GM12878 (cell line): ENCODE results near the gene HBQ1. TPM values are rescaled to one million over a fixed set of nuclear protein-coding genes. Genes with fewer than 3 reads are reported as not detected.

Experiments used
- ATAC-seq: fragments of 200-7000 bp; cut with Tn5 transposase; 3 replicates; pipeline ENCODE4 v1.9.1; 2020; ENCODE audit warnings: mild to moderate bottlenecking, moderate library complexity
- BruUV-seq: library from RNA; stranded (reverse); fragments of 400-500 nt; replicated peaks from 2 replicates; lab custom pipeline; 2021; lab: Mats Ljungman, UMichigan
- CTCF ChIA-PET: fragments of 300-600 bp; sonication (Branson Sonifier 250); formaldehyde crosslinking; extraction: SDS; loops from one replicate; lab custom pipeline; 2021; ENCODE audit warnings: inconsistent platforms; lab: Yijun Ruan, JAX
- POLR2A ChIA-PET: fragments of 350-600 bp; formaldehyde crosslinking; extraction: SDS; loops from one replicate; lab custom pipeline; 2021; ENCODE audit warnings: inconsistent platforms; lab: Charles Lee
- RAD21 ChIA-PET: fragments of 300-600 bp; sonication (Branson Sonifier 250); formaldehyde crosslinking; loops from one replicate; lab custom pipeline; 2023; ENCODE audit warnings: antibody characterized with exemption; ENCODE audit not compliant: unreplicated experiment; lab: Charles Lee
- SMC1A ChIA-PET: fragments of 300-600 bp; sonication (Branson Sonifier 250); formaldehyde crosslinking; loops from one replicate; lab custom pipeline; 2023; ENCODE audit not compliant: unreplicated experiment, uncharacterized antibody; lab: Charles Lee
- DNase-seq: peaks from one replicate; pipeline ENCODE4 v3.0.0-alpha.2; 2011; ENCODE audit warnings: low read depth, low spot score
- FAIRE-seq: peaks from 3 replicates; lab custom pipeline; 2011; peaks lifted over from hg19 to GRCh38; lab: Jason Lieb, UNC
- H2AFZ ChIP-seq: 2 replicates; pipeline ENCODE4 v1.6.0; 2011; ENCODE audit warnings: low read depth, low read length, control low read depth; ENCODE audit not compliant: control insufficient read depth
- H3K27ac ChIP-seq: 2 replicates; pipeline ENCODE4 v1.5.1; 2011; ENCODE audit warnings: control low read depth; ENCODE audit not compliant: control insufficient read depth, insufficient read depth
- H3K27me3 ChIP-seq, 2 experiments: replicated peaks in 1 of 2; 2 replicates each; pipeline versions ENCODE4 v1.6.0 to v1.6.1; 2011; ENCODE audit warnings: low read length in 1 of 2; ENCODE audit not compliant: control insufficient read depth in 2 of 2, insufficient read depth in 2 of 2
- H3K36me3 ChIP-seq, 2 experiments: 2 replicates each; pipeline ENCODE4 v1.5.1; 2011; ENCODE audit warnings: low read length in 1 of 2; ENCODE audit not compliant: control insufficient read depth in 2 of 2, insufficient read depth in 2 of 2
- H3K4me1 ChIP-seq: 2 replicates; pipeline ENCODE4 v1.6.1; 2011; ENCODE audit warnings: mild to moderate bottlenecking, low read length, moderate library complexity, mixed read lengths; ENCODE audit not compliant: control insufficient read depth, insufficient read depth
- H3K4me2 ChIP-seq: 2 replicates; pipeline ENCODE4 v1.6.0; 2011; ENCODE audit warnings: control low read depth; ENCODE audit not compliant: control insufficient read depth, insufficient read depth
- H3K4me3 ChIP-seq: fragments of 200-600 bp; sonication (generic); 2 replicates; pipeline ENCODE4 v1.5.1; 2016
- H3K79me2 ChIP-seq: 2 replicates; pipeline ENCODE4 v1.6.0; 2011; ENCODE audit warnings: low read length; ENCODE audit not compliant: control insufficient read depth, insufficient read depth
- H3K9ac ChIP-seq: 2 replicates; pipeline ENCODE4 v1.8.0; 2011; ENCODE audit warnings: low read length, control low read depth, mixed read lengths; ENCODE audit not compliant: control insufficient read depth, insufficient read depth
- H3K9me3 ChIP-seq: replicated peaks from 3 replicates; pipeline ENCODE4 v1.5.1; 2011; ENCODE audit warnings: mild to moderate bottlenecking, low read length; ENCODE audit not compliant: control insufficient read depth, insufficient read depth
- H4K20me1 ChIP-seq: 2 replicates; pipeline ENCODE4 v1.6.0; 2011; ENCODE audit not compliant: control insufficient read depth, insufficient read depth
- BCL3 ChIP-seq: IDR thresholded peaks from 2 replicates; pipeline ENCODE4 v1.6.1; 2011; ENCODE audit warnings: borderline replicate concordance, low read depth, mild to moderate bottlenecking, moderate library complexity, low read length; ENCODE audit not compliant: insufficient read depth, poor library complexity, severe bottlenecking
- CTCF ChIP-seq, 3 experiments: IDR thresholded peaks in 2 of 3; conservative IDR thresholded peaks in 1 of 3; 2 replicates each; pipeline ENCODE4 v1.5.1; 2011; ENCODE audit warnings: low read depth in 3 of 3, low read length in 3 of 3, mild to moderate bottlenecking in 3 of 3, control low read depth in 2 of 3, moderate library complexity in 2 of 3, inconsistent platforms in 1 of 3, mixed read lengths in 1 of 3; ENCODE audit not compliant: control insufficient read depth in 2 of 3, insufficient read depth in 1 of 3; ENCODE audit errors: extremely low read depth in 1 of 3
- DPF2 ChIP-seq: fragments of 450-650 bp; IDR thresholded peaks from 2 replicates; pipeline ENCODE4 v1.6.1; 2017; ENCODE audit warnings: mild to moderate bottlenecking
- GATAD2B ChIP-seq: fragments of 450-650 bp; conservative IDR thresholded peaks from 2 replicates; pipeline ENCODE4 v1.6.1; 2017; ENCODE audit warnings: low read depth, mild to moderate bottlenecking, moderate library complexity
- HDAC6 ChIP-seq: fragments of 200-600 bp; sonication (generic); IDR thresholded peaks from one replicate; pipeline ENCODE4 v1.8.0; 2017; ENCODE audit warnings: antibody characterized with exemption; ENCODE audit not compliant: unreplicated experiment
- IKZF1 ChIP-seq: fragments of 450-650 bp; conservative IDR thresholded peaks from 2 replicates; pipeline ENCODE4 v1.6.1; 2017; ENCODE audit warnings: antibody characterized with exemption, mild to moderate bottlenecking
- IKZF2 ChIP-seq, 2 experiments: fragments of 450-650 bp; IDR thresholded peaks; 2 replicates each; pipeline ENCODE4 v1.6.1; 2017; ENCODE audit warnings: mild to moderate bottlenecking in 2 of 2, moderate library complexity in 2 of 2
- MTA3 ChIP-seq: IDR thresholded peaks from 2 replicates; pipeline ENCODE4 v1.6.1; 2012; ENCODE audit warnings: low read length, inconsistent platforms, borderline replicate concordance
- NFXL1 ChIP-seq: fragments of 450-650 bp; IDR thresholded peaks from 2 replicates; pipeline ENCODE4 v1.6.1; 2017; ENCODE audit warnings: antibody characterized with exemption, mild to moderate bottlenecking, borderline replicate concordance
- NR2F1 ChIP-seq: fragments of 450-650 bp; conservative IDR thresholded peaks from 2 replicates; pipeline ENCODE4 v1.6.1; 2017; ENCODE audit warnings: mild to moderate bottlenecking
- POLR2A ChIP-seq: IDR thresholded peaks from 2 replicates; pipeline ENCODE4 v1.6.1; 2011; ENCODE audit warnings: low read depth, mild to moderate bottlenecking, low read length
- RAD21 ChIP-seq: IDR thresholded peaks from 2 replicates; pipeline ENCODE4 v1.6.1; 2011; ENCODE audit warnings: mild to moderate bottlenecking, low read depth, low read length, moderate library complexity; ENCODE audit not compliant: insufficient read depth
- SMC3 ChIP-seq: IDR thresholded peaks from 2 replicates; pipeline ENCODE4 v1.6.1; 2011; ENCODE audit warnings: low read length, improper control_type of control experiment, borderline replicate concordance
- SUZ12 ChIP-seq: fragments of 200-600 bp; sonication (generic); IDR thresholded peaks from one replicate; pipeline ENCODE4 v1.6.1; 2018; ENCODE audit warnings: antibody characterized with exemption, mild to moderate bottlenecking; ENCODE audit not compliant: unreplicated experiment
- TARDBP ChIP-seq: IDR thresholded peaks from 2 replicates; pipeline ENCODE4 v1.6.1; 2016; ENCODE audit warnings: borderline replicate concordance
- YY1 ChIP-seq: IDR thresholded peaks from 2 replicates; pipeline ENCODE4 v1.6.1; 2011; ENCODE audit warnings: low read depth, mild to moderate bottlenecking, low read length
- ZNF217 ChIP-seq: fragments of 450-650 bp; IDR thresholded peaks from 2 replicates; pipeline ENCODE4 v1.6.1; 2017; ENCODE audit warnings: antibody characterized with exemption, mild to moderate bottlenecking
- WGBS: methylation state at CpG from one replicate; pipeline ENCODE4 v1.1.6; 2016; ENCODE audit warnings: low lambda C conversion rate; ENCODE audit not compliant: insufficient replicate concordance, insufficient coverage; ENCODE audit errors: missing lambda C conversion rate; 5-methylcytosine and 5-hydroxymethylcytosine counted together
- in situ Hi-C: fragments of 300-500 bp; cut with MboI; formaldehyde crosslinking; loops from 9 replicates; pipeline ENCODE4 v1.14.3; 2018; ENCODE audit warnings: mixed read lengths
- intact Hi-C: fragments of 100-400 bp; cut with micrococcal nuclease; formaldehyde crosslinking; loops from one replicate; pipeline ENCODE4 v1.14.2; 2022; ENCODE audit not compliant: unreplicated experiment
- polyA plus RNA-seq, 11 experiments: library from polyadenylated mRNA; depleted of rRNA in 4 of 11; unstranded in 6 of 11; stranded (reverse) in 5 of 11; fragments of >200 nt; fragmentation: Nextera tagmentation in 4 of 11; fragmentation: Illumina TruSeq in 1 of 11; extraction: Ambion mirVana in 4 of 11; extraction: Trizol in 1 of 11; gene quantifications; 1 replicate in 1 of 11; 2 replicates in 10 of 11; pipeline versions ENCODE4 v1.2.1 to v1.2.3, GENCODE V29; 2011 to 2016; ENCODE audit warnings: inconsistent platforms in 2 of 11, missing spikeins in 2 of 11, low read depth in 1 of 11
- total RNA-seq, 4 experiments: library from RNA; depleted of rRNA in 3 of 4; stranded (reverse); fragments of >200 nt in 3 of 4; fragmentation: Illumina TruSeq in 1 of 4; extraction: Trizol in 1 of 4; gene quantifications; 2 replicates each; pipeline versions ENCODE4 v1.2.1 to v1.2.3, GENCODE V29; 2013 to 2021
- TF ChIP-seq, protein P1 (sequence below): IDR thresholded peaks from 2 replicates; pipeline ENCODE4 v1.6.1; 2012; ENCODE audit warnings: low read depth, low read length, improper control_type of control experiment

HBQ1 gene
- total and polyA plus RNA-seq, 10 of the 15 experiments (the other 5 are each of a cell fraction or from before 2014, with no cell fraction given): not detected

GRCh38 chr16:180681-181564, 664 bp downstream of the HBQ1 start (continued):
- TF ChIP-seq YY1: peak; percentile 63; the same call in 1 of the 2 replicates
- TF ChIP-seq NR2F1: no peak
- TF ChIP-seq GATAD2B: peak; percentile 70; the same call in 1 of the 2 replicates
- no peak for TF ChIP-seq ZNF217
- 0 out of 2 replicates have a peak, but pooled peaks have one; percentile 17 for TF ChIP-seq MTA3
- peak; percentile 44; the same call in 1 of the 2 replicates for TF ChIP-seq DPF2
- peak; percentile 75 for TF ChIP-seq POLR2A
- no peak for TF ChIP-seq IKZF2 (IDR thresholded peaks at IDR 0.05)
- peak; percentile 43 for TF ChIP-seq IKZF1
- TF ChIP-seq NFXL1: no peak

- H3K36me3 ChIP-seq: 0 out of 4 replicates have a peak, but pooled peaks cover 0 to 4% of the 10 kb centered on the region in 2 experiments
- ChIA-PET CTCF (interaction anchor here (0.7 to 3.8 kb wide), 7 partner anchors 13 to 189 kb away, joined by 3 to 20 read pairs (median 4); partner anchors contain the start of gene MRPL28), SMC1A (interaction anchor here (1.1 kb wide), 1 partner anchor 116 kb away, joined by 4 read pairs; no protein-coding TSS in a partner anchor), POLR2A (no interaction called here), RAD21 (interaction anchor here (1.1 to 1.4 kb wide), 2 partner anchors 85 to 116 kb away, joined by 3 to 4 read pairs; no protein-coding TSS in a partner anchor)
- no peak for ATAC-seq
- no peak overlapping the region for H3K27ac ChIP-seq
- no peak for DNase-seq
- WGBS: 6% methylated on average over 22 of the region's 22 CpGs
- H3K4me1 ChIP-seq: peaks cover 8% of the 10 kb centered on the region; the same call in 1 of the 2 replicates
- H4K20me1 ChIP-seq: no peaks in the 10 kb centered on the region
- peak overlapping the region; percentile 79 for H3K4me2 ChIP-seq
- H3K79me2 ChIP-seq: no peaks in the 10 kb centered on the region
- intact Hi-C loops (loop anchor here (1.0 to 2.0 kb wide), 3 partner anchors 65 to 116 kb away; no protein-coding TSS in a partner anchor), in situ Hi-C loops (loop anchor here (5.0 kb wide), 1 partner anchor 74 kb away; no protein-coding TSS in a partner anchor)
- H3K9ac ChIP-seq: no peak overlapping the region
- H3K27me3 ChIP-seq: peaks cover 2 to 5% of the 10 kb centered on the region in 2 experiments; a peak in 3 of 4 replicates
- no peak for FAIRE-seq
- no peak overlapping the region for H2AFZ ChIP-seq
- no TSS peak for BruUV-seq
- no peaks in the 10 kb centered on the region for H3K9me3 ChIP-seq
- H3K4me3 ChIP-seq: no peak overlapping the region
- peak; percentile 53 for TF ChIP-seq RAD21
- TF ChIP-seq HDAC6: no peak
- TF ChIP-seq TARDBP: peak; percentile 80
- TF ChIP-seq BCL3: peak; percentile 8
- no peak for TF ChIP-seq SUZ12
- 0 out of 2 replicates have a peak, but pooled peaks have one; percentile 0 for TF ChIP-seq GATAD2B
- TF ChIP-seq SMC3: peak; percentile 77
- TF ChIP-seq, protein P1, sequence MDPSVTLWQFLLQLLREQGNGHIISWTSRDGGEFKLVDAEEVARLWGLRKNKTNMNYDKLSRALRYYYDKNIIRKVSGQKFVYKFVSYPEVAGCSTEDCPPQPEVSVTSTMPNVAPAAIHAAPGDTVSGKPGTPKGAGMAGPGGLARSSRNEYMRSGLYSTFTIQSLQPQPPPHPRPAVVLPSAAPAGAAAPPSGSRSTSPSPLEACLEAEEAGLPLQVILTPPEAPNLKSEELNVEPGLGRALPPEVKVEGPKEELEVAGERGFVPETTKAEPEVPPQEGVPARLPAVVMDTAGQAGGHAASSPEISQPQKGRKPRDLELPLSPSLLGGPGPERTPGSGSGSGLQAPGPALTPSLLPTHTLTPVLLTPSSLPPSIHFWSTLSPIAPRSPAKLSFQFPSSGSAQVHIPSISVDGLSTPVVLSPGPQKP: no peak
- peak; percentile 87 to 97 (median 97) for TF ChIP-seq CTCF (IDR thresholded peaks at IDR 0.05 in 2 of 3, conservative IDR thresholded peaks at IDR 0.05 in 1 of 3; ENCODE audit: control insufficient read depth in 2 of 3, extremely low read depth in 1 of 3, insufficient read depth in 1 of 3, low read depth in 3 of 3, low read length in 3 of 3)
Observed at GRCh38 chr16:181565-182021, 1.3 kb downstream of the HBQ1 start.
